AG09309 (cell line): Measurements from ENCODE around the gene GPBP1.

Source experiments
- DNase-seq: peaks from one replicate; pipeline ENCODE4 v3.0.0-alpha.2; 2010; ENCODE audit warnings: low read depth
- H3K4me3 ChIP-seq: 2 replicates; pipeline ENCODE4 v1.5.1; 2011; ENCODE audit warnings: mild to moderate bottlenecking, low read depth, low read length, moderate library complexity; ENCODE audit not compliant: control insufficient read depth
- CTCF ChIP-seq: IDR thresholded peaks from 2 replicates; pipeline ENCODE4 v1.5.1; 2011; ENCODE audit warnings: mild to moderate bottlenecking, low read depth, low read length, inconsistent platforms; ENCODE audit not compliant: insufficient read depth, control insufficient read depth; ENCODE audit errors: missing control alignments

Gene GPBP1

GRCh38 chr5:57244331-57244730 is 70.5 kb downstream of the GPBP1 start:
- H3K4me3 ChIP-seq: no peak overlapping the region
- no peak for DNase-seq
- no peak for TF ChIP-seq CTCF

DNA sequence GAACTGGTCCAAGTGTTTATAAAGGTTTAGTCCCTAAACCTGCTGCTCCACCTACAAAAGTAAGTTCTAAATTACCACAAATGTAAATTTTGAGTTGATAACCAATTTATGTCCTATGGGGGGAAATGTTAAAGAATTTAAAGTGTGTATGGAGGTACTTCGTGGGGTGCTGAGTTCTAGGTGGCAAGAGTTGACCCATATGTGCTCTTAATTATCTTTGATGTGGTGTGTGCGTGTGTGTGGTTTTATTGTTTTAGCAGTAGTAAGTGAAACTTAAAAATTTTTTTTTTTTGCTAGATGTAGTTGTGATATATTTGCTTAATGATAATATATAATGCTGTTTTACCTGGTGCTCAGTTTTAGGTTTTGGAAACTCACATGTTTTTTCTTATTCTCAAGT is 72.6 kb downstream of the GPBP1 start:
- no peak overlapping the region for H3K4me3 ChIP-seq
- no peak for TF ChIP-seq CTCF
- DNase-seq: no peak

DNA sequence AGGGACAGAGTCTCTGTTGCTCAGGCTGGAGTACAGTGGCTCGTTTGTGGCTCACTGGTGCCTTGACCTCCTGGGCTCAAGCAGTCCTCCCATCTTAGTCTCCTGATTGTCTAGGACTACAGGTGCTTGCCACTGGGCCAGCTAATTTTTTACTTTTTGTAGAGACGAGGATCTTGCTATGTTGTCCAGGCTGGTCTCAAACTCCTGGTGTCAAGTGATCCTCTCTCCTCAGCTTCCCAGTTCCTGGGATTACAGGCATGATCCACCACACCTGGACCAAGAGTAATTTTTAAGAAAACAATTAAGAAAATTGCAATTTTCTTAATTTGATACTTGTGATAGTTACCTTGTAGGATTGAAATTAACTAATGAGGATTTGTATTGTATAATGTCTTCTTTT is 73.9 kb downstream of the GPBP1 start:
- H3K4me3 ChIP-seq: no peak overlapping the region
- no peak for DNase-seq
- TF ChIP-seq CTCF: no peak

- no peak for DNase-seq
- no peak overlapping the region for H3K4me3 ChIP-seq
- no peak for TF ChIP-seq CTCF
These were observed 75.5 kb downstream of the GPBP1 start for GRCh38 chr5:57249265-57249874.

GRCh38 chr5:57258052-57258451 is 84.2 kb downstream of the GPBP1 start:
- no peak for DNase-seq
- H3K4me3 ChIP-seq: no peak overlapping the region
- TF ChIP-seq CTCF: no peak

DNA sequence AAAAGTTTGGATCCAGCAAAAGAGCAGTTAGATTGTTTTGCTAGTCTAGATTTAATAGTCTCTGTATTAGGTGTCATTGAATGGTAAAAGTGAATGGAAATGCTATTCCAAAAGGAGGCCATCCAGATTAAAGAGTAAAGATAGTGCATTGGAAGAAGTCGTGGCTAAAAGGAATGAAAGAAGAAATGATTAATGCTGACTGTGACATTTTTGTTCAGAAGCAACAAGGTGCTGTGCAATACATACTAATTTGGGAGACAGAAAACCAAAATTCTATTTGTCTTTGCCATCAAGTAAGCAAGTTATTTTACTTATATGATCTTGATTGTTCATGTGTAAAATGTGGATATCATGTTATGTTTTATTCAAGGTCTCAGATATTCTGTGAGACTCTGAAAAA is 85.1 kb downstream of the GPBP1 start:
- TF ChIP-seq CTCF: no peak
- no peak for DNase-seq

DNA sequence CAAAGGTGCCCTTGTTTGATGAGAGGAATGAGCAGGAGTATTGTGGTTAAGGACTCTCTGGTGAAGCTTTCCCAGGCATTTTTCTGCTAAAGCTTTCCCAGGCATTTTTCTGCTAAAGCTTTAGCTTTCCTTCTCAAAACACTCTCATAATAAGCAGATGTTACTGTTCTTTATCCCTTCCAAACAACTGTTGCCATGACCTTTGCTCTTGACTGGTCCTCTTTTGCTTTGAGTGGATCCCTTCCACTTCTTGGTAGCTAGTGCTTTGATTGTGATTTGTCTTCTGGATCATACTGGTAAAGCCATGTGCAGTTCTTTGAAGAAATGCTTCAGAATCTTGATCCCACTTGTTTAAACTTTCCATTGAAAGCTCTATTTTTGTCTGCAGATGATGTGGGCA is 85.8 kb downstream of the GPBP1 start:
- H3K4me3 ChIP-seq: no peak overlapping the region
- no peak for DNase-seq
- no peak for TF ChIP-seq CTCF

More for the DNA sequence above, 85.1 kb downstream of the GPBP1 start:
- H3K4me3 ChIP-seq: no peak overlapping the region
